Measurements from ENCODE around the gene ULBP2. TPM values are rescaled to one million over a fixed set of nuclear protein-coding genes. Genes with fewer than 3 reads are reported as not detected.

The ULBP2 gene
- total RNA-seq, 4 donors from 2014 or later, result 0.21 to 0.34 TPM; not detected in 2

DNA sequence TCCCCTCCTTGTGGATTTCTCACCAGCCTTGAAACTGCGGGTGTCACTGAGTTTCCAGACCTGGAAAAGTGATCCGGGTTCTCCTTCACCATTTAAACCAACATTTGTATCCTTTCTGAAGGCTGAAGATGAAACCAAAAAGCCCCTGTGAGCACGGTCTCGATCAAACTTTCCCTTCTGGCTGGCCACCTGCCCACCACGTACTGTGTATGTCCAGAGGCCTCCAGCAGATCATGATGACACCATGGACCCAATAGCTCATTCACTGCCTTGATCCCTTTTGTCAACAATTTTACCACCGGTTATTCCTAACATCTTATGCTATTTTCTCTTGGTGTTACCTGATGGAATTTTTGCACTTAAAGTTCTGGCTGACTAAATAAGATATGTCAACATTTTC, 37.5 kb downstream of the ULBP2 start:
- DNase-seq, result no peak
- intact Hi-C loops (cut with DNase I; ENCODE audit: low total_unique reads), result no loop called here
- Histone ChIP-seq H3K4me3 (no peak overlapping the region), H3K36me3 (no peaks in the 10 kb centered on the region), H3K4me1 (no peaks in the 10 kb centered on the region), H3K27ac (no peak overlapping the region), H3K9me3 (no peaks in the 10 kb centered on the region), H3K27me3 (peaks cover 0 to 5% of the 10 kb centered on the region in 2 donors)
- TF ChIP-seq, protein P1, sequence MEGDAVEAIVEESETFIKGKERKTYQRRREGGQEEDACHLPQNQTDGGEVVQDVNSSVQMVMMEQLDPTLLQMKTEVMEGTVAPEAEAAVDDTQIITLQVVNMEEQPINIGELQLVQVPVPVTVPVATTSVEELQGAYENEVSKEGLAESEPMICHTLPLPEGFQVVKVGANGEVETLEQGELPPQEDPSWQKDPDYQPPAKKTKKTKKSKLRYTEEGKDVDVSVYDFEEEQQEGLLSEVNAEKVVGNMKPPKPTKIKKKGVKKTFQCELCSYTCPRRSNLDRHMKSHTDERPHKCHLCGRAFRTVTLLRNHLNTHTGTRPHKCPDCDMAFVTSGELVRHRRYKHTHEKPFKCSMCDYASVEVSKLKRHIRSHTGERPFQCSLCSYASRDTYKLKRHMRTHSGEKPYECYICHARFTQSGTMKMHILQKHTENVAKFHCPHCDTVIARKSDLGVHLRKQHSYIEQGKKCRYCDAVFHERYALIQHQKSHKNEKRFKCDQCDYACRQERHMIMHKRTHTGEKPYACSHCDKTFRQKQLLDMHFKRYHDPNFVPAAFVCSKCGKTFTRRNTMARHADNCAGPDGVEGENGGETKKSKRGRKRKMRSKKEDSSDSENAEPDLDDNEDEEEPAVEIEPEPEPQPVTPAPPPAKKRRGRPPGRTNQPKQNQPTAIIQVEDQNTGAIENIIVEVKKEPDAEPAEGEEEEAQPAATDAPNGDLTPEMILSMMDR (IDR thresholded peaks at IDR 0.05), result no peak
- TF ChIP-seq POLR2A (IDR thresholded peaks at IDR 0.05), result no peak

DNA sequence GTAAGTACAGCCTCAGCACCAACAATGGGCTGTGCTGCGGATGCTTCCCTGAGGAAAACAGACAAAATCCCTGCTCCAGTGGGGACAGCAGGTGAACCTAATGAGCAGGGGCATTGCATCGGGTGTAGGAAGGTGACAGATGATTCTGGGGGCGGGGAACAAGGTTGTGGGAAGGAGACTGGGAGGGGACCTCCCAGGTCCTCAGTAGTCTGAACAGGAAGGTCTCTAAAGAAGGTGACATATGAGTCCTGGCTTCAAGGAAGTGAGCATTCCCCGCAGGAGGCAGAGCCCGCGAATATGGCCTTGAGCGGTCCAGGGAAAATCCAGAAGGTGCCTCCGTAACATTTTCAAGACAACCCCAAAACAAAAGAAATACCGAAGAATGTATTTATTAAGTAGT, 41.3 kb downstream of the ULBP2 start:
- no peak for DNase-seq
- intact Hi-C loops (cut with DNase I; ENCODE audit: low total_unique reads), result no loop called here
- H3K27me3 ChIP-seq, result peaks cover 0 to 38% of the 10 kb centered on the region in 2 donors

DNA sequence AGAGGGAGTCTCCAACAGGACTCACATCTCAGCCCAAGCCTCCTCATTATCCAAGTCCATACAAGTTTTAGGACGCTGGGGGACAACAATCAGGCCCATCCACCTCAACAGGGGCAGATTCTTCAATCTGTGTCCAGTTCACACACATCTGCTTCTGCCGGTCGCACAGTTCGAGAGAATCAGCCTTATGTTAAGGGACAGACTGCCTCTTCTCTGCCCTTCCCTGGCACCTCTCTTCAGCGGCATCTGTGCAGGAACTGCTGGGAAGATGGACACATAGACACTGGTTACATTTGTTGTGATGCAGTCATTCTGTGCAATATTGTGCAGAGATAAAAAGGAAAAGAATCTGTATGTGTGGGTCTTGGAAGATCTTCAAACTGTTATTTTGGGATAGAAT, 43.0 kb downstream of the ULBP2 start:
- intact Hi-C loops (cut with DNase I; ENCODE audit: low total_unique reads), result no loop called here
- Histone ChIP-seq H3K9me3 (peaks cover 0 to 14% of the 10 kb centered on the region in 2 donors), H3K4me3 (no peak overlapping the region), H3K27me3 (peaks cover 9 to 54% of the 10 kb centered on the region in 2 donors), H3K36me3 (no peaks in the 10 kb centered on the region), H3K4me1 (no peaks in the 10 kb centered on the region), H3K27ac (no peak overlapping the region)
- TF ChIP-seq, protein P1 (IDR thresholded peaks at IDR 0.05), result no peak
- TF ChIP-seq POLR2A (IDR thresholded peaks at IDR 0.05), result no peak
- no peak for DNase-seq

More for the DNA sequence above, 41.3 kb downstream of the ULBP2 start:
- no peaks in the 10 kb centered on the region for H3K4me1 ChIP-seq
- H3K27ac ChIP-seq, result no peak overlapping the region
- peaks cover 0 to 7% of the 10 kb centered on the region in 2 donors for H3K9me3 ChIP-seq
- H3K4me3 ChIP-seq, result no peak overlapping the region
- H3K36me3 ChIP-seq, result no peaks in the 10 kb centered on the region
- TF ChIP-seq, protein P1 (IDR thresholded peaks at IDR 0.05), result no peak
- TF ChIP-seq POLR2A (IDR thresholded peaks at IDR 0.05), result no peak

DNA sequence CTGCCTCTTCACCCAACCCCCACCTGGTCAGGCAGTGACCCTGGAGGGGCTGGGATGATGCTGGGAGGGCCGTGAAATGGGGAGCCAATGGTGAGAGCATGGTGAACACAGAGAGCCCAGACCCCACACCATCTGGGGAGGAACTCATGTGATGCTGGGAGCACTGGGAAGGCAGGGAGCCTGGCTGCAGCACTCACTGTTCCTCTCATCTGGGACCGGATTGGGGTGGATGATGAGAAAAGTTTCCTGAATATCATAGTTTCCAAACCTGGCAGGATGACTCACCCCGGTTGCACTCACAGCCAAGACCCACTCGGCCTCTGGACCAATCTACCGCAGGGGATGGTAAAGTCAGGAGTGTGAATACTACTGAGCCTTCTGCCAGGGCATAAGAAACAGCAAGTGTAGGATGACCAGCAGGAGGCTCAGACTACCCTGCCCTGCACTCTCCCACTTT, 43.7 kb downstream of the ULBP2 start:
- Histone ChIP-seq H3K27me3 (peaks cover 12 to 57% of the 10 kb centered on the region in 2 donors), H3K27ac (no peak overlapping the region), H3K36me3 (no peaks in the 10 kb centered on the region), H3K4me3 (no peak overlapping the region), H3K9me3 (peaks cover 0 to 14% of the 10 kb centered on the region in 2 donors), H3K4me1 (no peaks in the 10 kb centered on the region)
- intact Hi-C loops (cut with DNase I; ENCODE audit: low total_unique reads), result no loop called here
- TF ChIP-seq, protein P1 (IDR thresholded peaks at IDR 0.05), result no peak
- TF ChIP-seq POLR2A (IDR thresholded peaks at IDR 0.05), result no peak
- no peak for DNase-seq

DNA sequence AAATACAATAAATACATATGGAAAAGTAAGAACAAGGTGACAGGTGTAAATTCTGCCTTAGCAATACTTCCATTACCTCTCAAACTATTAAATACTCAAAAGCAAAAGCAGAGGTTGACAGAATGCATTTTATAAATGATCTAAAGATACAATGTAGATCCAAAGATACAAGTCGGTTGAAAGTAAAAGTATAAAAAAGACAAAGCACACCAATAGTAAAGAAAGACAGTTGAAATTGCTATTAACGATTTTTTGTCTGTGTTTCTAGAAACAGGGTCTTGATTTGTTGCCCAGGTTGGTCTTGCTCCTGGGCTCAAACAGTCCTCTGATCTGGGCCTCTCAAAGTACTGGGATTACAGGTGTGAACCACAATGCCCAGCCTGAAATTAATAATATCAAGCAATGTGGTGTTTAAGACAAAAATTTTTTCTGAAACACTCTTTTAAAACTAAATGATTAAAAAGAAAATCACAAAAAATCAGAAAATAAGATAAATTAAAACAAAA, 45.8 kb downstream of the ULBP2 start:
- H3K4me1 ChIP-seq, result no peaks in the 10 kb centered on the region
- H3K27ac ChIP-seq, result no peak overlapping the region
- H3K9me3 ChIP-seq, result peaks cover 0 to 14% of the 10 kb centered on the region in 2 donors
- H3K36me3 ChIP-seq, result no peaks in the 10 kb centered on the region
- no peak for TF ChIP-seq POLR2A (IDR thresholded peaks at IDR 0.05)
- TF ChIP-seq, protein P1 (IDR thresholded peaks at IDR 0.05), result no peak
- H3K27me3 ChIP-seq, result peaks cover 12 to 75% of the 10 kb centered on the region in 2 donors
- intact Hi-C loops (cut with DNase I; ENCODE audit: low total_unique reads), result no loop called here
- no peak for DNase-seq
- no peak overlapping the region for H3K4me3 ChIP-seq
